ENCODE data around the gene PBX1. TPM values are rescaled to one million over a fixed set of nuclear protein-coding genes. Genes with fewer than 3 reads are reported as not detected.
A peak's percentile ranks its signal among the peaks of the same experiment; 100 is the strongest.

PBX1 gene
- total and polyA plus RNA-seq, 2 of the 4 experiments (the other 2 are of a cell fraction) = 13.9 to 17.9 TPM

DNA sequence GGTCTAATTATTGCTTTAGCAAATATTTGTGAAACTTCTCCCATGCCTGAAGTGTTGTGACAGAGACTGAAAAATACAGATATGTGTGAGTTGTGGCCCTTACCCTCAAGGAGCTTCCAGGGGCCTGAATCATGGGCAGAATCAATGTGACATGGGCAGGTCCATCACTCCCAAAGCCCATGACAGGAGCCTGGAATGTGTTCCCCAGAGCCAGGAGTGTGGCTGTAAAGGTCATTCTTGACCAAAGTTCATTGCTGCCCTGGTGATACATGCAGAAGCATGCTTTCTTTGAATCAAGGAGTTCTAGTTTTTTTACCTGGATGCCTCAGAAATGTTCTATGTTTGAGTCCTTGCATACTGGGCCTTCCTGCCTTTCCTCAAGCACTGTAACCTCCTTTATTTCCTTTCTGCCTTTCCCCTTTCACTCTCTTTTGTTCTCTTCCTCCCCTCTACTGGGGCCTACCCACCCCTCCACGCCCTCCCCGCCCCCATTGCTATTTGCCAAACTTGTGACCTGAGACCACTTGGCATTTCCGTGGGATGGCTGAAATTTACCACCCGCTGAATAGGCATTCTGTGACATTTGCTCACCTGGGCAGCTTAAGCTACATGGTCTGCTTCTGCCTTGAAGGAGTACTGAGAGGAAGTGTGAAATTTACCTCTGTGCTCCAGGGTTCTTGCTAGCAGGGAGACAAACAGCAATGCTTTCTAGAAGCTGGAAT is 19.7 kb downstream of the PBX1 start:
- TF ChIP-seq SMC3 (IDR thresholded peaks at IDR 0.05; ENCODE audit: low read depth, low read length) (no peak), RFX5 (IDR thresholded peaks at IDR 0.05; ENCODE audit: low read depth, low read length) (no peak), POLR2A (IDR thresholded peaks at IDR 0.05; ENCODE audit: low read depth, low read length) (no peak), NFE2L2 (IDR thresholded peaks at IDR 0.05; ENCODE audit: low read depth, low read length) (no peak), FOS (IDR thresholded peaks at IDR 0.05; ENCODE audit: low read depth, low read length) (no peak), BHLHE40 (IDR thresholded peaks at IDR 0.05; ENCODE audit: low read depth, low read length) (no peak), MAZ (IDR thresholded peaks at IDR 0.05; ENCODE audit: borderline replicate concordance, low read depth, low read length) (no peak), RAD21 (IDR thresholded peaks at IDR 0.05; ENCODE audit: low read length) (no peak), CHD1 (IDR thresholded peaks at IDR 0.05; ENCODE audit: low read depth, low read length) (no peak), RCOR1 (IDR thresholded peaks at IDR 0.05; ENCODE audit: insufficient replicate concordance, low read length) (no peak), MAFK (IDR thresholded peaks at IDR 0.05; ENCODE audit: low read depth, low read length) (no peak)
- peak overlapping the region; percentile 58 for H3K4ac ChIP-seq (ENCODE audit: low read depth, low read length)
- BruUV-seq (replicated peaks) = no TSS peak
- no peak overlapping the region for H4K5ac ChIP-seq (ENCODE audit: low read depth, low read length)
- no peak overlapping the region for H3K4me3 ChIP-seq (ENCODE audit: insufficient read depth, low read depth, low read length)
- no peaks in the 10 kb centered on the region for H3K9me3 ChIP-seq (ENCODE audit: control insufficient read depth, insufficient read depth, low read length)
- no CpG with 5 or more reads among the region's 4 CpGs for WGBS, 2 experiments (ENCODE audit: extremely low coverage in 2 of 2, insufficient read length in 1 of 2)
- H2BK120ac ChIP-seq (ENCODE audit: low read depth, low read length) = no peak overlapping the region; the same call in 1 of the 2 replicates
- H4K8ac ChIP-seq (ENCODE audit: low read depth in 2 of 2, low read length in 2 of 2) = 0 out of 4 replicates have a peak overlapping the region, but pooled peaks have one; percentile 11 to 16
- no peak overlapping the region for H2BK5ac ChIP-seq (ENCODE audit: low read depth, low read length, poor library complexity, severe bottlenecking)
- peaks cover 11% of the 10 kb centered on the region for H3K9me1 ChIP-seq (ENCODE audit: insufficient read depth, low read length)
- H3K4me1 ChIP-seq (ENCODE audit: control insufficient read depth, insufficient read depth, low read length) = peaks cover 15% of the 10 kb centered on the region
- H4K20me1 ChIP-seq (ENCODE audit: insufficient read depth, low read length) = peaks cover 4% of the 10 kb centered on the region; the same call in 1 of the 2 replicates
- H2AK9ac ChIP-seq (replicated peaks; ENCODE audit: low read depth, low read length, poor library complexity) = no peak overlapping the region
- H2AK5ac ChIP-seq (ENCODE audit: low read depth, low read length) = peak overlapping the region; percentile 87
- dilution Hi-C loops (cut with HindIII; ENCODE audit: low sequenced_read_pairs, unreplicated experiment) (no loop called here), in situ Hi-C loops (cut with MboI; ENCODE audit: low sequenced_read_pairs) (no loop called here), intact Hi-C loops (cut with micrococcal nuclease) (loop anchor here (5.0 kb wide), 1 partner anchor 169 kb away; no protein-coding TSS in a partner anchor)
- peak overlapping the region; percentile 83; the same call in 1 of the 2 replicates for H3K27ac ChIP-seq (ENCODE audit: insufficient read depth, low read length)
- peaks cover 19 to 43% of the 10 kb centered on the region in 2 experiments for H3K79me1 ChIP-seq (ENCODE audit: low read depth in 1 of 2, low read length in 2 of 2)
- DNase-seq = no peak
- ChIA-PET CTCF (interaction anchor here (1.1 kb wide), 1 partner anchor 29 kb away, joined by 4 read pairs; no protein-coding TSS in a partner anchor), POLR2A (ENCODE audit: unreplicated experiment) (interaction anchor here (0.5 kb wide), 1 partner anchor 212 kb away, joined by 3 read pairs; no protein-coding TSS in a partner anchor)
- H2BK15ac ChIP-seq (ENCODE audit: low read depth, low read length) = peak overlapping the region; percentile 68; the same call in 1 of the 3 replicates
- H4K91ac ChIP-seq (ENCODE audit: insufficient read depth, low read depth, low read length) = peak overlapping the region; percentile 43
- ATAC-seq (ENCODE audit: low read depth) = no peak
- H3K14ac ChIP-seq (replicated peaks; ENCODE audit: low read depth, low read length) = 0 out of 2 replicates have a peak overlapping the region, but pooled peaks have one; percentile 62
- peak overlapping the region; percentile 62; the same call in 1 of the 2 replicates for H2BK20ac ChIP-seq (ENCODE audit: low read depth, low read length)
- H3K4me2 ChIP-seq (ENCODE audit: low read depth, low read length) = no peak overlapping the region
- H3K36me3 ChIP-seq (ENCODE audit: control insufficient read depth, insufficient read depth, low read length) = peaks cover 4% of the 10 kb centered on the region; the same call in 1 of the 2 replicates
- H3K56ac ChIP-seq (ENCODE audit: extremely low read depth, insufficient read depth, low read length) = no peak overlapping the region
- H3K18ac ChIP-seq (ENCODE audit: low read depth, low read length) = no peak overlapping the region
- H3K27me3 ChIP-seq (ENCODE audit: control insufficient read depth, insufficient read depth, low read length) = no peaks in the 10 kb centered on the region
- H3K23ac ChIP-seq (ENCODE audit: low read depth, low read length) = peak overlapping the region; percentile 64
- H3K9ac ChIP-seq (ENCODE audit: low read depth, low read length) = no peak overlapping the region
- H2AFZ ChIP-seq (replicated peaks; ENCODE audit: low read length, poor library complexity) = no peak overlapping the region
